ENCODE results near the gene ZC3H7B.
A peak's percentile ranks its signal among the peaks of the same experiment; 100 is the strongest.

Gene ZC3H7B

GRCh38 chr22:41352058-41352457 is 50.7 kb downstream of the ZC3H7B start:
- FAIRE-seq = no peak
- peak; percentile 46 for DNase-seq (ENCODE audit: low spot score)

- FAIRE-seq = peak; percentile 77
Observed at GRCh38 chr22:41353862-41354575, 52.7 kb downstream of the ZC3H7B start.

GRCh38 chr22:41354979-41355378 is 53.7 kb downstream of the ZC3H7B start:
- FAIRE-seq (no peak), DNase-seq (ENCODE audit: low spot score) (no peak)

More at GRCh38 chr22:41353862-41354575, 52.7 kb downstream of the ZC3H7B start:
- DNase-seq (ENCODE audit: low spot score) = no peak

- DNase-seq (ENCODE audit: low spot score) (no peak), FAIRE-seq (no peak)
Observed at GRCh38 chr22:41355895-41356294, 54.6 kb downstream of the ZC3H7B start.

- FAIRE-seq (no peak), DNase-seq (ENCODE audit: low spot score) (no peak)
Observed at GRCh38 chr22:41356430-41357028, 55.2 kb downstream of the ZC3H7B start.

- DNase-seq (ENCODE audit: low spot score) (no peak), FAIRE-seq (no peak)
Observed at GRCh38 chr22:41357191-41357590, 55.9 kb downstream of the ZC3H7B start.

GRCh38 chr22:41358927-41359326 is 57.6 kb downstream of the ZC3H7B start:
- DNase-seq (ENCODE audit: low spot score) = no peak

GRCh38 chr22:41359376-41359775 is 58.1 kb downstream of the ZC3H7B start:
- FAIRE-seq (no peak), DNase-seq (ENCODE audit: low spot score) (no peak)

More at GRCh38 chr22:41358927-41359326, 57.6 kb downstream of the ZC3H7B start:
- FAIRE-seq = no peak

GRCh38 chr22:41360126-41360525 is 58.8 kb downstream of the ZC3H7B start:
- DNase-seq (ENCODE audit: low spot score) (peak; percentile 38), FAIRE-seq (no peak)

GRCh38 chr22:41361716-41362310 is 60.5 kb downstream of the ZC3H7B start:
- FAIRE-seq = peak; percentile 23
- no peak for DNase-seq (ENCODE audit: low spot score)

GRCh38 chr22:41362615-41363014 is 61.3 kb downstream of the ZC3H7B start:
- FAIRE-seq = no peak
- DNase-seq (ENCODE audit: low spot score) = no peak

- DNase-seq (ENCODE audit: low spot score) (no peak), FAIRE-seq (peak; percentile 20)
Observed at GRCh38 chr22:41364233-41364632, 62.9 kb downstream of the ZC3H7B start.

GRCh38 chr22:41364955-41365354 is 63.6 kb downstream of the ZC3H7B start:
- no peak for DNase-seq (ENCODE audit: low spot score)
- FAIRE-seq = no peak

- DNase-seq (ENCODE audit: low spot score) = no peak
- FAIRE-seq = no peak
Observed at GRCh38 chr22:41365425-41365824, 64.1 kb downstream of the ZC3H7B start.

GRCh38 chr22:41366323-41367029 is 65.2 kb downstream of the ZC3H7B start:
- DNase-seq (ENCODE audit: low spot score) (no peak), FAIRE-seq (no peak)

GRCh38 chr22:41367039-41367679 is 65.8 kb downstream of the ZC3H7B start:
- FAIRE-seq = peak; percentile 94

GRCh38 chr22:41367680-41368542 is 66.6 kb downstream of the ZC3H7B start:
- FAIRE-seq = peak; percentile 44
- peak; percentile 57 for DNase-seq (ENCODE audit: low spot score)

More at GRCh38 chr22:41367039-41367679, 65.8 kb downstream of the ZC3H7B start:
- DNase-seq (ENCODE audit: low spot score) = peak; percentile 98

- FAIRE-seq (no peak), DNase-seq (ENCODE audit: low spot score) (no peak)
Observed at GRCh38 chr22:41368543-41369423, 67.5 kb downstream of the ZC3H7B start.

- FAIRE-seq (no peak), DNase-seq (ENCODE audit: low spot score) (no peak)
Observed at GRCh38 chr22:41369424-41369745, 68.1 kb downstream of the ZC3H7B start.

GRCh38 chr22:41369837-41370236 is 68.5 kb downstream of the ZC3H7B start:
- DNase-seq (ENCODE audit: low spot score) (no peak), FAIRE-seq (no peak)
